Central memory CD8-positive, alpha-beta T cell (primary cell): ENCODE measurements around the gene SBDS.
"Not testable (repeated sequence)": the region's sequence is repeated elsewhere in the genome, so short reads cannot be mapped to it uniquely, and the experiment has no call there.

Experiments
- ATAC-seq: fragments of 150-1000 bp; cut with Tn5 transposase; replicated peaks from 2 replicates; pipeline ENCODE4 v1.10.0; 2022; ENCODE audit warnings: mild to moderate bottlenecking, moderate FRiP score, moderate number of reproducible peaks; ENCODE audit not compliant: poor library complexity, severe bottlenecking; ENCODE audit errors: extremely low read depth
- DNase-seq, 2 donors: peaks; one replicate each; pipeline ENCODE4 v3.0.0; 2021; ENCODE audit warnings: low spot score in 2 of 2
- H3K27ac Mint-ChIP-seq: one replicate; pipeline ENCODE4 v1.8.0; 2022; ENCODE audit warnings: low read depth, mild to moderate bottlenecking, moderate library complexity, mixed read lengths
- H3K27me3 Mint-ChIP-seq: one replicate; pipeline ENCODE4 v1.8.0; 2022; ENCODE audit warnings: mixed read lengths
- H3K36me3 Mint-ChIP-seq: one replicate; pipeline ENCODE4 v1.8.0; 2022; ENCODE audit warnings: mild to moderate bottlenecking, moderate library complexity, mixed read lengths; ENCODE audit not compliant: insufficient read depth
- H3K4me1 Mint-ChIP-seq: one replicate; pipeline ENCODE4 v1.8.0; 2022; ENCODE audit warnings: mixed read lengths
- H3K4me3 Mint-ChIP-seq: one replicate; pipeline ENCODE4 v1.8.0; 2022; ENCODE audit warnings: mild to moderate bottlenecking, moderate library complexity, mixed read lengths
- H3K9me3 Mint-ChIP-seq: one replicate; pipeline ENCODE4 v1.8.0; 2022; ENCODE audit warnings: mixed read lengths

SBDS gene

DNA sequence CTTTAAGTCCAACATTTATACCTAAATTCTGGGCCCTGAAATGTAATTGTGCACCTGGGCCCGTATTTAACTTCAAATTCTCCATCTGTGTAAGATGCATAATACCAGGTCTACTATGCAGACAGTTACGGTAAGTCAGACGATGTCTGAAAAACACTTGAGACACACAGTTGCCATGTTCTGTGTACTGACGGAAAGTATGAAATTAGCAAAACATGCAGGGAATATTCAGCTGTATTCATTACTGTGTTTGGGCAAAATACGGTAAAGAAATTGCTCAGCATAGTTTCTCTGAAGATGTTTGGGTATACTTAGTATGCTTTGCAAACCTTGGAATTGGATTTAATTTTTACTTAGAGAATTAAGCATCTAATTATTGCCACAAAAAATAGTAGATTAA, 17.1 kb downstream of the SBDS start:
- H3K9me3 Mint-ChIP-seq = peaks cover 14% of the 10 kb centered on the region
- H3K27me3 Mint-ChIP-seq, H3K4me3 Mint-ChIP-seq, ATAC-seq, DNase-seq, H3K27ac Mint-ChIP-seq, H3K36me3 Mint-ChIP-seq, H3K4me1 Mint-ChIP-seq: not testable (repeated sequence)

DNA sequence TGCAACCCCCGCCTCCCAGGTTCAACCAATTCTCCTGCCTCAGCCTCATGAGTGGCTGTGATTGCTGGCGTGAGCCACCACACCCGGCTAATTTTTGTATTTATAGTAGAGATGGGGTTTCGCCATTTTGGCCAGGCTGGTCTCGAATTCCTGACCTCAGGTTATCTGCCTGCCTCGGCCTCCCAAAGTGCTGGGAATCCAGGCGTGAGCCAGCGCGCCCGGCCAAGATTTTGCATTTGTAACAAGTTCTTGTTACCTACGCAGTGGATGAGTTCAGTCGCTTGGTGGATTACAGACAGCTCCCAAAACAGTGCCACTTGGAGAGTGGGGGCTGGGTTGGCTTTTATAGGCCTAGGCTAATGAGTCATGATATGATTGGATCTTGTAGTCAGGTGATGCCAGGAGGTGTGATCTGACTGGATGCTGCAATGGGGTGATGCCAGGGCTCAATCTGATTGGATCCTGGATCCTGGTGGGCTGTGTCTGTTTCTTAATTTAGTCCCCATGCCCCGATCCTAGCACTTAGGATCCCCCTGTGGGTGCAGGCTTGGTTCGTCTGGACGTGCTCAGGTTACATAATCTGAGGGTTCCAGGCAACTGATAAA, 20.3 kb downstream of the SBDS start:
- H3K27me3 Mint-ChIP-seq = peaks cover 7% of the 10 kb centered on the region
- no peak overlapping the region for H3K27ac Mint-ChIP-seq
- H3K36me3 Mint-ChIP-seq = no peaks in the 10 kb centered on the region
- H3K4me1 Mint-ChIP-seq = no peaks in the 10 kb centered on the region
- no peak overlapping the region for H3K4me3 Mint-ChIP-seq
- peaks cover 7% of the 10 kb centered on the region for H3K9me3 Mint-ChIP-seq
- no peak for DNase-seq
- ATAC-seq = no peak

DNA sequence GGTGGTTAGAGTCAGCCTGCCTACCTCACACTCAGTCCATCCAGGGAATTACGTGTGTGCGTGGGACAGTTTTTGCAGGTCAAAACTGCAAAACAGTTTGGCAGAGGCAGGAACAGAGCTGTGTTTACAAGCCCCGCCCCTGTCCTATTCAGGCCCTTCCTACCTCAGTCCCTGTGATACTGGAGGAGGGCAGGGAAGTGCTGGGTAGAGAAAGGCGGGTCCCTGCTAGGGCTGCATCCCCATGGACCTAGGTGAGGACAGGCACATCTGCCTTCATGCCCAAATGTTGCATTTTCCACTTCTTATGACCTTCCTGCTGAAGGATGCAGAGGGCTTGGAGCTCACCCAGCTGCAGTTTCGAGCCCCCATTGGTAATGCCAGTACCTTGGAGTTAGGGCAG, 25.1 kb downstream of the SBDS start:
- Mint-ChIP-seq H3K4me1 (no peaks in the 10 kb centered on the region), H3K27ac (no peak overlapping the region), H3K4me3 (no peak overlapping the region), H3K27me3 (peaks cover 7% of the 10 kb centered on the region), H3K9me3 (no peaks in the 10 kb centered on the region), H3K36me3 (peaks cover 3% of the 10 kb centered on the region)
- DNase-seq (no peak), ATAC-seq (no peak)

DNA sequence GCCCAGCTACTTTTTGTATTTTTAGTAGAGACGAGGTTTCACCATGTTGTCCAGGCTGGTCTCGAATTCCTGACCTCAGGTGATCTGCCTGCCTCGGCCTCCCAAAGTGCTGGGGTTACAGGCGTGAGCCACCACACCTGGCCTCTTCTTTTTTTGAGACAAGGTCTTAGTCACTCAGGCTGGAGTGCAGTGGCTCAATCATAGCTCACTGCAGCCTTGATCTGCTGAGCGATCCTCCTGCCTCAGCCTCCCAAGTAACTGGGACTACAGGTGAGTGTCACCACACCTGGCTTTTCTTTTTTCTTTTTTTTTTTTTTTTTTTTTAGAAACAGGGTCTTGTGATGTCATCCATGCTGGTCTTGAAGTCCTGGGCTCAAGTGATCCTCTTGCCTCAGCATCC, 26.4 kb downstream of the SBDS start:
- H3K9me3 Mint-ChIP-seq, H3K36me3 Mint-ChIP-seq, H3K4me3 Mint-ChIP-seq, DNase-seq, H3K27me3 Mint-ChIP-seq, ATAC-seq, H3K4me1 Mint-ChIP-seq, H3K27ac Mint-ChIP-seq: not testable (repeated sequence)

DNA sequence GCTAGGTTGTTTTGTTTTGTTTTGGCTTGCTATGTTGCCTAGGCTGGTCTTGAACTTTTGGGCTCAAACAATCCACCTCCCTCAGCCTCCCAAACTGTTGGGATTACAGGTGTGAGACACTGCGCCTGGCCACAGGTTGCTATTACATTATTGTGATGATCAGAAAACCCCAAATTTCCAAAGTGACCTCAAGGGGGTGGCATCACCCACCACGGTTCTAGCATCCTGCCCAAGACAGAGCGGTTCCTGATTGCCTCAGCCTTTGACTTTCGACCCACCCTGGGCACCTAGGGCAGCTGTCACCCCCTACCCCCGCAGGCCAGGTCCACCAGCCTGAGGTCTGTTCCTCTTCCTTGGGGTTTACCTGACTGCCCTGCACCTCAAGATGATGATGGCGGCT, 28.4 kb downstream of the SBDS start:
- no peak for DNase-seq
- no peak for ATAC-seq
- peaks cover 7% of the 10 kb centered on the region for H3K27me3 Mint-ChIP-seq

DNA sequence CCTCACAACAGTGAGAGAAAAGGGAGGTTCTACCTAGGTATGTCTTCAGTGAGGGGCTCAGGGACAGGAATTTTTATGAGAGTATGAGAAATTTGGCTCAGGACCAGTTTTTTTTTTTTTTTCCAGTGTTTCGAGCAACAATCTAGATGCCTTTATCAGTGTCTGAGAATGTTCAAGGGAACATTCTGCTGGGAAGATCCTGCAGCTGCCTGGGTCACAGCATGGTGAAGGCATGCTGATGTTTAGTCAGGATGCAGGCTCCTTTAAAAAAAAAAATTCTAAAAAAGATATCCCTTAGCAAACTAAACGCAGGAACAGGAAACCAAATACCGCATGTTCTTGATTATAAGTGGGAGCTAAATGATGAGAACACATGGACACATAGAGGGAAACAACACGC, 31.0 kb downstream of the SBDS start:
- Mint-ChIP-seq H3K4me3 (no peak overlapping the region), H3K27ac (no peak overlapping the region)

More for the DNA sequence above, 28.4 kb downstream of the SBDS start:
- H3K4me3 Mint-ChIP-seq = no peak overlapping the region
- H3K27ac Mint-ChIP-seq = no peak overlapping the region
- no peaks in the 10 kb centered on the region for H3K4me1 Mint-ChIP-seq
- H3K36me3 Mint-ChIP-seq = peaks cover 3% of the 10 kb centered on the region
- no peaks in the 10 kb centered on the region for H3K9me3 Mint-ChIP-seq

DNA sequence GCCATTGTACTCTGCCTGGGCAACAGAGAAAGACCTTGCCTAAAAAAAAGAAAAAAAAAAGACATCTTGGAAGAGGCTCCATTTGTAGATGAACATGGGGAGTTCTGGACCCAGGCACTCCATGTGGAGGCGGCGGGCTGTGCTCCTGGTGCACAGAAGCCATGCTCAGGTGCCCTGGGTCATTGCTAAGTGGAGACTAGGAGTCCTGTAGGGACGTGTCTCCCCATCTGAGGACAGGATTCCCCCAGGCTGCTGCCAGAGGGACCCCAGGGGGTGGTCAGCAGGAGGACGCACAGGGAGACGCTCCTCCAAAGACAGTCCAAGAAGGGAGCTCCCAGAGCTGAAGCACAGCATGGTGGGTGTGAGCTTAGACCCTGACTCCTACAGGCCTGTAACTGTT, 34.3 kb downstream of the SBDS start:
- no peak for DNase-seq
- Mint-ChIP-seq H3K36me3 (peaks cover 17% of the 10 kb centered on the region), H3K27me3 (no peaks in the 10 kb centered on the region), H3K27ac (no peak overlapping the region), H3K4me1 (no peaks in the 10 kb centered on the region), H3K9me3 (no peaks in the 10 kb centered on the region), H3K4me3 (no peak overlapping the region)
- no peak for ATAC-seq

More for the DNA sequence above, 31.0 kb downstream of the SBDS start:
- H3K27me3 Mint-ChIP-seq = no peaks in the 10 kb centered on the region
- no peaks in the 10 kb centered on the region for H3K9me3 Mint-ChIP-seq
- DNase-seq = no peak
- no peaks in the 10 kb centered on the region for H3K4me1 Mint-ChIP-seq
- peaks cover 3% of the 10 kb centered on the region for H3K36me3 Mint-ChIP-seq
- no peak for ATAC-seq

DNA sequence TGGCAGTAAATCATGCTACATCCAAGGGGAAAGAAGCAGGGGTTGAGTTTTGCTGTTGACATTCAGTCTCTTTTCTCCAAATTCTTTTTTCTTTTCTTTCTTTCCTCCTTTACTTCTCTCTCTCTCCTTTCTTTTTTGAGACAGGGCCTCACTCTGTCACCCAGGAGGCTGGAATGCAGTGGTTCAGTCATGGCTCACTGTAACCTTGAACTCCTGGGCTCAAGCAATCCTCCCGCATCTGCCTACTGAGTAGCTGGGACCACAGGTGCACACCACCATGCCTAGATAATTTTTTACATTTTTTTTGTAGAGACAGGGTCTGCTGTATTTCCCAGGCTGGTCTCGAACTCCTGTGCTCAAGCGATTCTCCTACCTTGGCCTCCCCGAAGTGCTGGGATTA, 35.2 kb downstream of the SBDS start:
- no peak for ATAC-seq
- peaks cover 24% of the 10 kb centered on the region for H3K36me3 Mint-ChIP-seq
- H3K27ac Mint-ChIP-seq = no peak overlapping the region
- no peak overlapping the region for H3K4me3 Mint-ChIP-seq
- no peaks in the 10 kb centered on the region for H3K9me3 Mint-ChIP-seq
- H3K27me3 Mint-ChIP-seq = no peaks in the 10 kb centered on the region
- DNase-seq = no peak
- H3K4me1 Mint-ChIP-seq = no peaks in the 10 kb centered on the region

DNA sequence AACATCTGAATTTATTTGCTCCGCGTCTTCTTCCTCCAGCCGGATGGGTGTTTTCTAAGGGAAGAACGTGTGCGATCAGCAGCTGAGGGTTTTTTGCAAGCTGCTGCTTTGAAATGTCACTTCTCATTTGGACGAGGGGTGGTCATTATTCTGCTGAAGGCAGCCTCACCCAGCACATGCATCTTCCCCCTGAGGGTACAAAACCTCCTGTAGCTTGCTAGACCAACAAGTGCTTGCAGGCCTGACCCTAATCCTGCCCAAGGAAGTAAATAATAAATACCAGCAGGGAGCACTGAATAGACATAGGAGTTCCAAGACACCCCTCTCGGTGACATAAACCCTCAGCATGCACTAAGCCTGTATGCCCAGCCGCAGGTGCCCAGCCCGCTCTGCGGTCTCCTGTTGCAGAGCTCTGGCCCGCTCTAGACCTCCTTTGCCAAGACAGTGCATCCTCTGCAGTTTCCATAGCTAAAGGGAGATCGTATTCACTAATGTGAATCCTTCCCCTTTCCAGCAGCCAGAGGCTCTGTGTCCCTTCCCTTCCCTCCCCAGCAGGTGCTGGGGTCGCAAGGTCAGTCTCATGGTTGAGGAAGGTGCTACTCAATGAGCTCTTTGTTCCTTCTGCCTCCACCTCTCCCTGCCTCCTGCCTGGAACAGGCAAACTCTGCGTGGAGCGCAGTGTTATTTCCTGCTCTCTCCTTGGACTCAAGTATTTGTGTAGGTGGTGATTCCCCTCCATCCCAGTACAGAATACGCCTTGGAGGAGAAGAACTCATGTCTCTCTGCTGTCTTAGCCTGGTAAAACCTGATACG, 36.6 kb downstream of the SBDS start:
- Mint-ChIP-seq H3K36me3 (peaks cover 32% of the 10 kb centered on the region), H3K9me3 (no peaks in the 10 kb centered on the region), H3K4me1 (no peaks in the 10 kb centered on the region), H3K27ac (no peak overlapping the region), H3K27me3 (no peaks in the 10 kb centered on the region), H3K4me3 (no peak overlapping the region)
- no peak for DNase-seq
- ATAC-seq = no peak

DNA sequence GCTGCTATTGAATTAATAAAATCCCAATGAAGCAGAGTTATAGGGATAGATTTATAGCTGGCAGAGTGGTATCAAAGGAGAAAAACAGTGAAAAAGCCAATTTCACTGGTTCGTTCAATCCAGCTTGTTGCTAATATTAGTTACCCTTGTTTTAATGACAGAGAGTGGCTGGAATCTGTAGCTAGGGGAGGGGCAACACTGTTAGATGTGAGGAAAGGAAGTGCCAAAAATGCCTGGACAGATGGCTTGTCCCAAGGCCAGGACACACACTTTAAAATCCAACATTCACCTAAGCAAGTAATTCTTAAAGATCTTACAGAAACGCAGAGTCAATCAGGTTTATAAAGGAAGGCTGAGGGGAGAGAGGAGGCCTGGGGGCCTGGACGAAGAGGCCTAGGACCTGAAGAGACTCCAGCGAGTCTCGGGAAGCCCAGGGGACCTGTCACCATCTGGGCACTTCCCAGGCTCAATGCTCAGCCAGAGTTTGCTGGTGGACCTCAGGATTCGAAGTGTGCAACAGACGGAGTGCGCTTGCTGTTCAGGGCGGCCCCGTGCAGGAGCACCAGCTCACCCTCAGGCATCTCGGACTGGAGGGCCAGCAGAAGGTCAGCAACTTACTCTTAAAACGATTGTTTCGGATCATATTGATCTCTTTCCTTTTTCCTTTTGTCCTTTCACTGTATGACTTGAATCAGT, 37.6 kb downstream of the SBDS start:
- Mint-ChIP-seq H3K4me1 (no peaks in the 10 kb centered on the region), H3K9me3 (no peaks in the 10 kb centered on the region), H3K27ac (no peak overlapping the region), H3K4me3 (no peak overlapping the region), H3K36me3 (peaks cover 41% of the 10 kb centered on the region), H3K27me3 (no peaks in the 10 kb centered on the region)
- ATAC-seq (no peak), DNase-seq (no peak)

DNA sequence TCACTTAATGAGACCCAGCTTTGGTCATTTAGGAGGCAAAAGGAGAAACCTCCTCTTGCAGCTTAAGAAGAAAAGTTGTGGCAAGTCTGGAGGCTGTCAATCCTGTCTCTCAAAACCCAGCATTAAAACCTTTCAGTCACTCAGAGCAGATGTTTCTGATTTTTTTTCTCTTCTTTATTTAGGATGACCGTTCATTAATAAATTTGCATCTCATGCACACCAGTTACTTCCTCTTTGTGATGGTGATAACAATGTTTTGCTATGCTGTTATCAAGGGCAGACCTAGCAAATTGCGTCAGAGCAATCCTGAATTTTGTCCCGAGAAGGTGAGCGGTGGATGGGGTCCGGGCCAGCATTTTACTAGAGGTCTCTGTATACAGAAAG, 42.4 kb downstream of the SBDS start:
- H3K36me3 Mint-ChIP-seq = peaks cover 75% of the 10 kb centered on the region
- H3K4me1 Mint-ChIP-seq = no peaks in the 10 kb centered on the region
- no peak overlapping the region for H3K4me3 Mint-ChIP-seq
- no peak for ATAC-seq
- peak overlapping the region; percentile 18 for H3K27ac Mint-ChIP-seq
- no peaks in the 10 kb centered on the region for H3K27me3 Mint-ChIP-seq
- H3K9me3 Mint-ChIP-seq = no peaks in the 10 kb centered on the region
- DNase-seq = no peak

DNA sequence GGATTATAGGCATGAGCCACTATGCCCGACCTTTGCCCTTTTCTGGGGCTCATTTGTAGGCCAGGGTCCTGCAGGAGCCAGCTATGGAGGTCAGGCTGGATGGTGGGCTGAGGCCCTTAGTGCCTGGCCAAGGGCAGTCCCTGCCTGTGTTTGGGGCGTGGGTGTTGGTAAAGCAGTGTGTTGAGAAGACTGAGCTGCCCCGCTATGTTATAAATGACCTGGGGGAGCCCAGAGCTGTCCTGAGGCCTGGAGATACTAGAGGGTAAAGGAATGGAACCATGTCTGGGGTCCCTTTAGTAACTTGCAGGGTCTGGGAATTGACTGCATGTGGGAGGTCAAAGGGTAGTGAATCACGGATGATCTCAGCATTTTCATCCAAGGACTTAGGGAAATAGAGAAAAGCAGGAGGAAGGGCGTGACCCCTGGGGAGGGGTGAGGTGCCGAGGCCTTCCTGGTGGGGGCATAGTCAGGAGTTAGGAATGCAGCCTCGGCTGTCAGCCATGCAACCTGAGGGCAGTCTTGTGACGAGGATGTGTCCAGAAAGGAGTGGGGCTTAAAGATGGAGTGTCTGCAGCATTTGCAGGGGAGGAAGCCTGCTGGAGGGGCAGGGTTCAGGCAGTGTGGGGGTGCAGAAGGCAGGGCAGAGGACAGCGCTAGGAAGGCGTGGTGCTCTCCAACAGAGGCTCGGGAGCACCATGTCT, 42.9 kb downstream of the SBDS start:
- H3K4me1 Mint-ChIP-seq = no peaks in the 10 kb centered on the region
- peaks cover 79% of the 10 kb centered on the region for H3K36me3 Mint-ChIP-seq
- peak overlapping the region; percentile 18 for H3K27ac Mint-ChIP-seq
- no peaks in the 10 kb centered on the region for H3K27me3 Mint-ChIP-seq
- ATAC-seq = no peak
- no peaks in the 10 kb centered on the region for H3K9me3 Mint-ChIP-seq
- H3K4me3 Mint-ChIP-seq = no peak overlapping the region
- DNase-seq = no peak
